Activated T-helper 17 cell treated with anti-CD3 and anti-CD28 coated beads, Interleukin-2, amount 50 U/mL, for 72 hours (primary cell): ENCODE results near the gene LMO2. TPM values are rescaled to one million over a fixed set of nuclear protein-coding genes. Genes with fewer than 3 reads are reported as not detected.
A peak's percentile ranks its signal among the peaks of the same experiment; 100 is the strongest.

ENCODE experiments used
- ATAC-seq: fragments of 150-1000 bp; cut with Tn5 transposase; replicated peaks from 2 replicates; pipeline ENCODE4 v1.10.0; 2021; ENCODE audit warnings: mild to moderate bottlenecking, moderate library complexity
- H3K27ac Mint-ChIP-seq: one replicate; pipeline ENCODE4 v1.8.0; 2022; ENCODE audit warnings: mixed read lengths
- H3K27me3 Mint-ChIP-seq: one replicate; pipeline ENCODE4 v1.8.0; 2022; ENCODE audit warnings: mixed read lengths
- H3K36me3 Mint-ChIP-seq: one replicate; pipeline ENCODE4 v1.8.0; 2022; ENCODE audit warnings: low read depth, mild to moderate bottlenecking, mixed read lengths
- H3K4me1 Mint-ChIP-seq: one replicate; pipeline ENCODE4 v1.8.0; 2022; ENCODE audit warnings: mixed read lengths
- H3K4me3 Mint-ChIP-seq: one replicate; pipeline ENCODE4 v1.8.0; 2022; ENCODE audit warnings: mild to moderate bottlenecking, mixed read lengths
- H3K9me3 Mint-ChIP-seq: one replicate; pipeline ENCODE4 v1.8.0; 2022; ENCODE audit warnings: mixed read lengths
- total RNA-seq, 2 donors: library from RNA; stranded (reverse); gene quantifications; one replicate each; pipeline ENCODE4 v1.2.3, GENCODE V29; 2022

Gene LMO2
- total RNA-seq, 2 donors from 2014 or later, result not detected

GRCh38 chr11:33867561-33867960 lies 24.3 kb downstream of the LMO2 start:
- Mint-ChIP-seq H3K4me3 (no peak overlapping the region), H3K27ac (no peak overlapping the region), H3K36me3 (no peaks in the 10 kb centered on the region), H3K27me3 (peaks cover 67% of the 10 kb centered on the region), H3K9me3 (no peaks in the 10 kb centered on the region), H3K4me1 (peaks cover 5% of the 10 kb centered on the region)
- no peak for ATAC-seq

DNA sequence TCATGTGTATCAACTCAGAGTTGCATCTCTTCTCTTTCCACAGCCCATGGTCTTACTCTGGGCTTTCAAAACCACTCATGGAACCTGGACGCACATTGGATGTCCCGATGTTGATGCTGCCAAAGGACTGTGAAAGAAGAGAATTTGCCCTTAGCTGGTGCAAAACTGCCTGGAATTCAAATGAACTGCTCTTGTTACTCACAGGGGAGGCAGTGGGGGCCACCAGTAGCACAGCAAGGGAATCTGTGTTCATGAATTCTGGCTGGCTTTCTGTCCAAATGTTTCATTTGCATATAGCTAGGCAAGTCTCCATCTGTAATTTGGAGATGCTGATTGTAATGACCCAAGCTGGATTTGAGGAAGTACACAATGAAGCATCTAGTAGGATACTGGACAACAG lies 24.9 kb downstream of the LMO2 start:
- Mint-ChIP-seq H3K27me3 (peaks cover 61% of the 10 kb centered on the region), H3K9me3 (no peaks in the 10 kb centered on the region), H3K27ac (no peak overlapping the region), H3K36me3 (no peaks in the 10 kb centered on the region), H3K4me3 (no peak overlapping the region), H3K4me1 (peaks cover 5% of the 10 kb centered on the region)
- ATAC-seq, result no peak

- Mint-ChIP-seq H3K9me3 (no peaks in the 10 kb centered on the region), H3K36me3 (no peaks in the 10 kb centered on the region), H3K27me3 (peaks cover 57% of the 10 kb centered on the region), H3K27ac (no peak overlapping the region), H3K4me1 (no peaks in the 10 kb centered on the region), H3K4me3 (no peak overlapping the region)
- ATAC-seq, result no peak
Observed at GRCh38 chr11:33864479-33864878, 27.4 kb downstream of the LMO2 start.

- Mint-ChIP-seq H3K36me3 (no peaks in the 10 kb centered on the region), H3K27ac (no peak overlapping the region), H3K4me3 (no peak overlapping the region), H3K4me1 (no peaks in the 10 kb centered on the region), H3K9me3 (no peaks in the 10 kb centered on the region), H3K27me3 (peaks cover 64% of the 10 kb centered on the region)
- no peak for ATAC-seq
Observed at GRCh38 chr11:33863418-33864172, 28.3 kb downstream of the LMO2 start.

DNA sequence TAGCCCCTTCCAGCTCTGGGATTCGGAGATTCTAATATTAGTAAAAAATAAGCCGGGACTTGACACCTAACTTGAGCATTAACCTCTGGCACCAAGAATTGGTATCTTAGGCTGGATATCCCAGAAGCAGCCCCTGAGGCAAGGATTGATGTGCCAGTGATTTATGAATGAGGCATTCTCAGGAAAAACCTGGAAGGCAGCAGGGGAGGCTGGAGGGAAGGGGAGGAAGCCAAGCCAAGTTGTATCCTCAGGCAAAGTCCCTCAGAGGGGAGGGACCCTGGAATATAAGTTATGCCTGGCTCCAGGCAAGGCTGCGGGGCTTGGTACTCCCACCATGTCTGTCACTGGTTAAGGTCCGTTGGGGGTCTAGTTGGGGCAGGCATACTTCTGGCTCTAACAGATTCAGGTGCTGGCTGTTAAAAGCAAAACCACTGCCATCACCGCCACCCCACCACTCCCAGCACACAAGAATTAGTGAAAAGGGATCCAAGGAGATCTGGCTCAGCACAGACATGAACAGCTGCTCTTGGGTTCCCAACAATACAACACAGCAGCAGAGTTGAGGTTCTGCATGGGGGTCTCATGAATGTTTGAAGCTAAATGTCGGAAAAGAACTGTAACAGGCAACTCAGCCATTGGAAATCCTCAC lies 29.8 kb downstream of the LMO2 start:
- no peaks in the 10 kb centered on the region for H3K9me3 Mint-ChIP-seq
- H3K4me3 Mint-ChIP-seq, result no peak overlapping the region
- H3K36me3 Mint-ChIP-seq, result no peaks in the 10 kb centered on the region
- no peak for ATAC-seq
- H3K4me1 Mint-ChIP-seq, result no peaks in the 10 kb centered on the region
- no peak overlapping the region for H3K27ac Mint-ChIP-seq
- H3K27me3 Mint-ChIP-seq, result peaks cover 49% of the 10 kb centered on the region

DNA sequence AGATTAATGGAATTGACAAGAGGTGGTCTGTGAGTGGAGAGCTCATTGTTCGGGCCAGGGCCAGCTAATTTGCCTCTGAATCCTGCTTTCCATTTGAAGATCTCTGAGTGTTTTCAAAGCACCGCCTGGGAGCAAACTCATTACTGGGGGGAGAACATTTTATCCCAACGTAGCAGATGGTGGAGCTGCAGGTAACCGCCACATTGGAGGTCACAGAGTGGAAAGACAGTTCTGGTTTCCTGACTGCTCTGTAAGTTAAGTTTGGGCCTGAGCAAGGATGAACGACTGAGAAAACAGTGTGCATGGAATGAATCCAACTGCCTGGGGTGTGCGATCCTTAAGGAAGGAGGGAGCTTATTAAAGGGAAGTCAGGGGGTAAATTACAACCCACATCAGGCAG lies 30.5 kb downstream of the LMO2 start:
- Mint-ChIP-seq H3K4me1 (no peaks in the 10 kb centered on the region), H3K27me3 (peaks cover 50% of the 10 kb centered on the region), H3K4me3 (no peak overlapping the region), H3K9me3 (no peaks in the 10 kb centered on the region), H3K36me3 (no peaks in the 10 kb centered on the region), H3K27ac (no peak overlapping the region)
- ATAC-seq, result no peak

DNA sequence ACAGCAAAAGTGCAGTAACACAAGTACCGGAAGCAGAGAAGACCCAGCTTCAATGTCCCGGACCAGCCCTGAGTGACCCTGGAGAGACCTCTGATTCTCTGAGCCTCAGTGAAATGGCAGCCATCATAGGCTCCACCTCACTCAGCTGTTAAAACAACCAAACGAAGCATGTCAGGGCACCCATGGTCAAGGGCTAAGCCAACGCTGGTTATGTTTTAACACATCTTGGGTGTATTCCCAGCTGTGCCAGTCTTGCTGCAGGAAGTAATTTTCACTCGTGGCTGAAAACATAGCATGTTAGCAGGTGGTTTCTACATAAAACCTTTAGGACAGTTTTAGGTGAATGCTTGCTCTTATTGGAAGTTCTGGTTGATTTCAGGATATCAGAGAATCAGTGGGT lies 30.9 kb downstream of the LMO2 start:
- H3K27ac Mint-ChIP-seq, result no peak overlapping the region

DNA sequence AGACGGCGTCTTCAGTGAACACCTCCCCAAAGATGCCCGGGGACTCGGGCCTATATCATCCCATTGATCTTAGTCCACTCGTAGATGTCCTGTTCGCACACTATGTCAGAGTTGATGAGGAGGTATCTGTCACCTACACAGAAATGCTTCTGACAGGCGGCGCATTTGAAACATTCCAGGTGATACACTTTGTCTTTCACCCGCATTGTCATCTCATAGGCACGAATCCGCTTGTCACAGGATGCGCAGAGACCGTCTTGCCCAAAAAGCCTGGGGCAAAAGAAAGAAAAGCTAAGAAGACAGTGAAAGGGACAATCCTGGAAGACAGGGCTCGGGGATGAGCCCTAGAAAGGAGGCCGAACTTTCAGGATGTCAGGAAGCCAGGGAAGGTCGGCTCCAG lies 32.6 kb downstream of the LMO2 start:
- Mint-ChIP-seq H3K4me1 (no peaks in the 10 kb centered on the region), H3K36me3 (no peaks in the 10 kb centered on the region), H3K27me3 (peaks cover 47% of the 10 kb centered on the region), H3K9me3 (no peaks in the 10 kb centered on the region), H3K4me3 (no peak overlapping the region), H3K27ac (no peak overlapping the region)
- no peak for ATAC-seq

More for the DNA sequence above, 30.9 kb downstream of the LMO2 start:
- ATAC-seq, result no peak
- Mint-ChIP-seq H3K4me3 (no peak overlapping the region), H3K9me3 (no peaks in the 10 kb centered on the region), H3K27me3 (peaks cover 47% of the 10 kb centered on the region), H3K36me3 (no peaks in the 10 kb centered on the region), H3K4me1 (no peaks in the 10 kb centered on the region)

GRCh38 chr11:33857933-33858371 lies 33.9 kb downstream of the LMO2 start:
- Mint-ChIP-seq H3K27ac (no peak overlapping the region), H3K27me3 (peaks cover 47% of the 10 kb centered on the region), H3K4me1 (no peaks in the 10 kb centered on the region), H3K4me3 (no peak overlapping the region), H3K9me3 (no peaks in the 10 kb centered on the region), H3K36me3 (no peaks in the 10 kb centered on the region)
- ATAC-seq, result peak; percentile 76

- H3K27me3 Mint-ChIP-seq, result peaks cover 45% of the 10 kb centered on the region
- no peak overlapping the region for H3K4me3 Mint-ChIP-seq
- no peak overlapping the region for H3K27ac Mint-ChIP-seq
- no peak for ATAC-seq
- H3K36me3 Mint-ChIP-seq, result no peaks in the 10 kb centered on the region
- no peaks in the 10 kb centered on the region for H3K9me3 Mint-ChIP-seq
- H3K4me1 Mint-ChIP-seq, result no peaks in the 10 kb centered on the region
Observed at GRCh38 chr11:33855500-33855899, 36.4 kb downstream of the LMO2 start.

- Mint-ChIP-seq H3K9me3 (no peaks in the 10 kb centered on the region), H3K4me3 (no peak overlapping the region), H3K4me1 (peaks cover 4% of the 10 kb centered on the region), H3K36me3 (no peaks in the 10 kb centered on the region), H3K27ac (no peak overlapping the region), H3K27me3 (peaks cover 29% of the 10 kb centered on the region)
- ATAC-seq, result no peak
Observed at GRCh38 chr11:33848717-33849390, 43.0 kb downstream of the LMO2 start.

- peaks cover 4% of the 10 kb centered on the region for H3K4me1 Mint-ChIP-seq
- H3K4me3 Mint-ChIP-seq, result no peak overlapping the region
- no peak overlapping the region for H3K27ac Mint-ChIP-seq
- no peaks in the 10 kb centered on the region for H3K36me3 Mint-ChIP-seq
- H3K27me3 Mint-ChIP-seq, result peaks cover 24% of the 10 kb centered on the region
- H3K9me3 Mint-ChIP-seq, result no peaks in the 10 kb centered on the region
- no peak for ATAC-seq
Observed at GRCh38 chr11:33847251-33847650, 44.6 kb downstream of the LMO2 start.

GRCh38 chr11:33844236-33844635 lies 47.6 kb downstream of the LMO2 start:
- ATAC-seq, result no peak
- Mint-ChIP-seq H3K4me3 (no peak overlapping the region), H3K4me1 (peaks cover 4% of the 10 kb centered on the region), H3K36me3 (no peaks in the 10 kb centered on the region), H3K27me3 (peaks cover 34% of the 10 kb centered on the region), H3K9me3 (no peaks in the 10 kb centered on the region), H3K27ac (no peak overlapping the region)

GRCh38 chr11:33843018-33843417 lies 48.9 kb downstream of the LMO2 start:
- Mint-ChIP-seq H3K4me3 (no peak overlapping the region), H3K36me3 (no peaks in the 10 kb centered on the region), H3K9me3 (no peaks in the 10 kb centered on the region), H3K27ac (no peak overlapping the region), H3K4me1 (no peaks in the 10 kb centered on the region), H3K27me3 (peaks cover 33% of the 10 kb centered on the region)
- ATAC-seq, result no peak
